ENCODE measurements around the gene UBAP1.

DNA sequence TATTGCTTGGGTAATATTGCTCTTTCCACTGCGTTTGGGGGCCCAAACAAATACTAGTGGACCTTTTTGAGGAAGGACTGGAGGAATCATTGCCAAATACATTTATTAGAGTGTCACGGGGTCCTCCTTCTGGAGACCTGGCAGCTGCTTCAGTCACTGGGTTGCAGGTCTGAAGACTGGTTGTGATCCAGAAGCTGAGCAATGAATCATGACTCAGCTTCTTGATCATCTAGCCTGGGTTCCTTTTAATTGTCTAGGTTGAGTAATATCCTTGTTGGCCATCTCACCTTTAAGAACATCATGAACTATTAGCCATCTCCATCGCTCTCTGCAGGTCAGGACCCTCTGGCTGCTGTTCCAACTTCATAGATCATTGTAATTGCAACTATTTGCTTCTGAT, 15.4 kb upstream of the UBAP1 start:
- TF ChIP-seq FOXA1 (IDR thresholded peaks at IDR 0.05) (no peak), ELF4 (IDR thresholded peaks at IDR 0.05) (no peak)

Measured in HEK293T (cell line).